HCT116 (cell line): ENCODE results near the gene KIRREL3.

ENCODE experiments used
- ELF1 ChIP-seq: IDR thresholded peaks from 2 replicates; pipeline ENCODE4 v1.6.1; 2012; ENCODE audit warnings: low read depth, borderline replicate concordance
- EZH2 ChIP-seq: fragments of 200-600 bp; sonication (generic); IDR thresholded peaks from 2 replicates; pipeline ENCODE4 v1.6.1; 2017; ENCODE audit warnings: antibody characterized with exemption, mixed run types
- EZH2phosphoT487 ChIP-seq: fragments of 200-600 bp; IDR thresholded peaks from 2 replicates; pipeline ENCODE4 v1.6.1; 2018; ENCODE audit warnings: antibody characterized with exemption, borderline replicate concordance
- POLR2A ChIP-seq: IDR thresholded peaks from 2 replicates; pipeline ENCODE4 v1.7.0; 2011; ENCODE audit warnings: borderline replicate concordance; ENCODE audit not compliant: insufficient read depth, insufficient read length; ENCODE audit errors: extremely low read depth
- POLR2AphosphoS5 ChIP-seq: IDR thresholded peaks from 2 replicates; pipeline ENCODE4 v1.6.1; 2011; ENCODE audit warnings: mild to moderate bottlenecking, low read depth, low read length, moderate library complexity
- YY1 ChIP-seq: IDR thresholded peaks from 2 replicates; pipeline ENCODE4 v1.6.1; 2011; ENCODE audit warnings: low read length, low read depth, moderate library complexity, mild to moderate bottlenecking; ENCODE audit not compliant: insufficient replicate concordance; ENCODE audit errors: extremely low read depth
- ZNF274 ChIP-seq: fragments of 200-500 bp; sonication (Bioruptor generic); IDR thresholded peaks from 2 replicates; pipeline ENCODE4 v1.6.1; 2014; ENCODE audit warnings: mild to moderate bottlenecking, low read depth, low read length, inconsistent platforms
- TF ChIP-seq, protein P1 (sequence below): IDR thresholded peaks from 2 replicates; pipeline ENCODE4 v1.6.1; 2012
- TF ChIP-seq, protein P2 (sequence below), 3 experiments: fragments of 200-600 bp in 1 of 3; sonication (generic) in 1 of 3; IDR thresholded peaks in 2 of 3; conservative IDR thresholded peaks in 1 of 3; 2 replicates each; pipeline ENCODE4 v1.5.1; 2012 to 2017; ENCODE audit warnings: low read depth in 2 of 3, low read length in 2 of 3, antibody characterized with exemption in 1 of 3, borderline replicate concordance in 1 of 3, control low read depth in 1 of 3, mild to moderate bottlenecking in 1 of 3, mixed read lengths in 1 of 3, mixed run types in 1 of 3, moderate library complexity in 1 of 3; ENCODE audit not compliant: insufficient read depth in 1 of 3

DNA sequence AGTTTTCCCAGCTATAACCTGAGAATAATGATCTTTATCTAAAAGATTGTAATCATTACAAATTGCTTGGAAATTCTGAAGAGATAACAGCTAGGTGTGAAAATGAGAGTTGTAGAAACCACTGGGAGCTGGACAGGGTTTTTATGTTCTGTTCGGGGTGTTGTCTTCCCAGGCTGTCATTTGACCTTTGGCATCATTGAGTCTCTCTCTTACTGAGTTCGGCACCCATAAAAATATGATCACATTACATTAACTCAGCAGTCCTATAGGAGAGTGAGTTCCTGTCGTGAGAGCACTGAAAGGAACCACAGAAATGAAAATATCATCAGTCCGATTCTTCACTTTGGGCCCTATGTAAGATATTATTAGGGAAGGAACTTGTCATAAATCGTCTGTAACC lies 29.3 kb downstream of the KIRREL3 start:
- TF ChIP-seq POLR2A: no peak
- no peak for TF ChIP-seq POLR2AphosphoS5
- TF ChIP-seq ELF1: no peak
- TF ChIP-seq EZH2phosphoT487: no peak
- no peak for TF ChIP-seq EZH2
- TF ChIP-seq, protein P1, sequence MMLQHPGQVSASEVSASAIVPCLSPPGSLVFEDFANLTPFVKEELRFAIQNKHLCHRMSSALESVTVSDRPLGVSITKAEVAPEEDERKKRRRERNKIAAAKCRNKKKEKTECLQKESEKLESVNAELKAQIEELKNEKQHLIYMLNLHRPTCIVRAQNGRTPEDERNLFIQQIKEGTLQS: no peak
- TF ChIP-seq, protein P2, sequence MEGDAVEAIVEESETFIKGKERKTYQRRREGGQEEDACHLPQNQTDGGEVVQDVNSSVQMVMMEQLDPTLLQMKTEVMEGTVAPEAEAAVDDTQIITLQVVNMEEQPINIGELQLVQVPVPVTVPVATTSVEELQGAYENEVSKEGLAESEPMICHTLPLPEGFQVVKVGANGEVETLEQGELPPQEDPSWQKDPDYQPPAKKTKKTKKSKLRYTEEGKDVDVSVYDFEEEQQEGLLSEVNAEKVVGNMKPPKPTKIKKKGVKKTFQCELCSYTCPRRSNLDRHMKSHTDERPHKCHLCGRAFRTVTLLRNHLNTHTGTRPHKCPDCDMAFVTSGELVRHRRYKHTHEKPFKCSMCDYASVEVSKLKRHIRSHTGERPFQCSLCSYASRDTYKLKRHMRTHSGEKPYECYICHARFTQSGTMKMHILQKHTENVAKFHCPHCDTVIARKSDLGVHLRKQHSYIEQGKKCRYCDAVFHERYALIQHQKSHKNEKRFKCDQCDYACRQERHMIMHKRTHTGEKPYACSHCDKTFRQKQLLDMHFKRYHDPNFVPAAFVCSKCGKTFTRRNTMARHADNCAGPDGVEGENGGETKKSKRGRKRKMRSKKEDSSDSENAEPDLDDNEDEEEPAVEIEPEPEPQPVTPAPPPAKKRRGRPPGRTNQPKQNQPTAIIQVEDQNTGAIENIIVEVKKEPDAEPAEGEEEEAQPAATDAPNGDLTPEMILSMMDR (IDR thresholded peaks at IDR 0.05 in 2 of 3, conservative IDR thresholded peaks at IDR 0.05 in 1 of 3; ENCODE audit: borderline replicate concordance in 1 of 3, insufficient read depth in 1 of 3, low read depth in 2 of 3, low read length in 2 of 3): no peak
- no peak for TF ChIP-seq ZNF274
- TF ChIP-seq YY1: no peak
